HCT116 (cell line): ENCODE data around the gene ZNF521. TPM values are rescaled to one million over a fixed set of nuclear protein-coding genes. Genes with fewer than 3 reads are reported as not detected.

Experiments used
- ATAC-seq: fragments of 200-7000 bp; cut with Tn5 transposase; 2 replicates; pipeline ENCODE4 v1.9.1; 2020; ENCODE audit warnings: mild to moderate bottlenecking, moderate library complexity
- BruUV-seq: library from RNA; stranded (reverse); fragments of 400-500 nt; replicated peaks from 2 replicates; lab custom pipeline; 2021; lab: Mats Ljungman, UMichigan
- CTCF ChIA-PET: fragments of 300-600 bp; sonication (Branson Sonifier 250); formaldehyde crosslinking; loops from one replicate; lab custom pipeline; 2021; ENCODE audit warnings: antibody characterized with exemption; lab: Charles Lee
- POLR2A ChIA-PET: fragments of 300-600, 350-600 bp; sonication (Branson Sonifier 250); formaldehyde crosslinking; loops from one replicate; lab custom pipeline; 2021; ENCODE audit warnings: antibody characterized with exemption; lab: Charles Lee
- RAD21 ChIA-PET, 2 experiments: fragments of 300-600 bp; sonication (Branson Sonifier 250); formaldehyde crosslinking; loops; one replicate each; lab custom pipeline; 2023; ENCODE audit warnings: low total read pairs in 2 of 2; ENCODE audit not compliant: uncharacterized antibody in 2 of 2, unreplicated experiment in 2 of 2, low non-redundant PET in 1 of 2; lab: Charles Lee
- DNase-seq: peaks from one replicate; pipeline ENCODE4 v3.0.0-alpha.2; 2010; ENCODE audit warnings: low read depth, low spot score
- H2AFZ ChIP-seq: fragments of 200-600 bp; shearing (Covaris generic), sonication (generic); 2 replicates; pipeline ENCODE4 v1.6.1; 2017; ENCODE audit warnings: low read depth, mixed run types, mixed read lengths, antibody characterized with exemption, low read length; ENCODE audit not compliant: poor library complexity, severe bottlenecking
- H3K27ac ChIP-seq: 2 replicates; pipeline ENCODE4 v1.5.1; 2012; ENCODE audit warnings: low read depth, low read length
- H3K27me3 ChIP-seq: fragments of 200-600 bp; sonication (generic); 2 replicates; pipeline ENCODE4 v1.6.1; 2016; ENCODE audit warnings: mixed run types, low read length, mixed read lengths; ENCODE audit not compliant: insufficient read depth
- H3K36me3 ChIP-seq, 2 experiments: fragments of 200-500 bp in 1 of 2; fragments of 200-600 bp in 1 of 2; sonication (Bioruptor generic) in 1 of 2; sonication (generic) in 1 of 2; 2 replicates each; pipeline versions ENCODE4 v1.5.1 to v1.6.1; 2014 to 2016; ENCODE audit warnings: low read length in 2 of 2, inconsistent platforms in 1 of 2, mixed read lengths in 1 of 2, mixed run types in 1 of 2; ENCODE audit not compliant: insufficient read depth in 2 of 2, control insufficient read depth in 1 of 2
- H3K4me1 ChIP-seq, 2 experiments: fragments of 200-600 bp in 1 of 2; sonication (generic) in 1 of 2; 2 replicates each; pipeline versions ENCODE4 v1.5.1 to v1.6.1; 2012 to 2017; ENCODE audit warnings: low read length in 2 of 2, inconsistent platforms in 1 of 2, mild to moderate bottlenecking in 1 of 2, mixed read lengths in 1 of 2, mixed run types in 1 of 2, moderate library complexity in 1 of 2; ENCODE audit not compliant: insufficient read depth in 2 of 2, control insufficient read depth in 1 of 2
- H3K4me2 ChIP-seq: fragments of 200-600 bp; sonication (generic); 2 replicates; pipeline ENCODE4 v1.6.1; 2017; ENCODE audit warnings: mixed run types, low read length, mixed read lengths
- H3K4me3 ChIP-seq, 2 experiments: fragments of 200-600 bp in 1 of 2; sonication (generic) in 1 of 2; replicated peaks in 1 of 2; 2 replicates each; pipeline ENCODE4 v1.5.1; 2011 to 2016; ENCODE audit warnings: low read length in 2 of 2, control low read depth in 1 of 2, low read depth in 1 of 2, mild to moderate bottlenecking in 1 of 2, mixed read lengths in 1 of 2, mixed run types in 1 of 2
- H3K79me2 ChIP-seq: fragments of 200-600 bp; sonication (generic); 2 replicates; pipeline ENCODE4 v1.6.1; 2017; ENCODE audit warnings: mild to moderate bottlenecking, mixed run types, low read length, moderate library complexity, mixed read lengths; ENCODE audit not compliant: insufficient read depth
- H3K9ac ChIP-seq: fragments of 200-600 bp; sonication (generic); 2 replicates; pipeline ENCODE4 v1.6.1; 2016; ENCODE audit warnings: low read length, mixed read lengths
- H3K9me2 ChIP-seq: fragments of 200-600 bp; sonication (generic), shearing (Covaris generic); 2 replicates; pipeline ENCODE4 v1.6.1; 2017; ENCODE audit warnings: mixed run types, mild to moderate bottlenecking, moderate library complexity; ENCODE audit not compliant: insufficient read depth
- H3K9me3 ChIP-seq, 2 experiments: fragments of 200-500 bp in 1 of 2; fragments of 200-600 bp in 1 of 2; sonication (Bioruptor generic) in 1 of 2; sonication (generic) in 1 of 2; 2 replicates each; pipeline ENCODE4 v1.6.1; 2014 to 2017; ENCODE audit warnings: low read length in 2 of 2, mixed read lengths in 2 of 2, inconsistent platforms in 1 of 2, low read depth in 1 of 2, mild to moderate bottlenecking in 1 of 2, mixed run types in 1 of 2, moderate library complexity in 1 of 2; ENCODE audit not compliant: control insufficient read depth in 1 of 2, insufficient read depth in 1 of 2
- H4K20me1 ChIP-seq: fragments of 200-600 bp; sonication (generic), shearing (Covaris generic); 2 replicates; pipeline ENCODE4 v1.6.1; 2017; ENCODE audit warnings: mixed run types, mild to moderate bottlenecking, moderate library complexity; ENCODE audit not compliant: insufficient read depth
- ATF3 ChIP-seq: IDR thresholded peaks from 2 replicates; pipeline ENCODE4 v1.6.1; 2012
- CBX3 ChIP-seq: IDR thresholded peaks from 2 replicates; pipeline ENCODE4 v1.6.1; 2012; ENCODE audit warnings: low read depth
- CTCF ChIP-seq, 3 experiments: fragments of 200-600 bp in 1 of 3; sonication (generic) in 1 of 3; IDR thresholded peaks in 2 of 3; conservative IDR thresholded peaks in 1 of 3; 2 replicates each; pipeline ENCODE4 v1.5.1; 2012 to 2017; ENCODE audit warnings: low read depth in 2 of 3, low read length in 2 of 3, antibody characterized with exemption in 1 of 3, borderline replicate concordance in 1 of 3, control low read depth in 1 of 3, mild to moderate bottlenecking in 1 of 3, mixed read lengths in 1 of 3, mixed run types in 1 of 3, moderate library complexity in 1 of 3; ENCODE audit not compliant: insufficient read depth in 1 of 3
- EGR1 ChIP-seq: IDR thresholded peaks from 2 replicates; pipeline ENCODE4 v1.6.1; 2012; ENCODE audit warnings: low read depth
- ELF1 ChIP-seq: IDR thresholded peaks from 2 replicates; pipeline ENCODE4 v1.6.1; 2012; ENCODE audit warnings: low read depth, borderline replicate concordance
- EZH2 ChIP-seq: fragments of 200-600 bp; sonication (generic); IDR thresholded peaks from 2 replicates; pipeline ENCODE4 v1.6.1; 2017; ENCODE audit warnings: antibody characterized with exemption, mixed run types
- EZH2phosphoT487 ChIP-seq: fragments of 200-600 bp; IDR thresholded peaks from 2 replicates; pipeline ENCODE4 v1.6.1; 2018; ENCODE audit warnings: antibody characterized with exemption, borderline replicate concordance
- SP1 ChIP-seq: IDR thresholded peaks from 2 replicates; pipeline ENCODE4 v1.6.1; 2012; ENCODE audit warnings: low read depth
- TCF7L2 ChIP-seq: IDR thresholded peaks from 2 replicates; pipeline ENCODE4 v1.7.0; 2011; ENCODE audit warnings: borderline replicate concordance, inconsistent platforms; ENCODE audit not compliant: insufficient read depth, insufficient read length; ENCODE audit errors: extremely low read depth
- YY1 ChIP-seq: IDR thresholded peaks from 2 replicates; pipeline ENCODE4 v1.6.1; 2011; ENCODE audit warnings: low read length, low read depth, moderate library complexity, mild to moderate bottlenecking; ENCODE audit not compliant: insufficient replicate concordance; ENCODE audit errors: extremely low read depth
- intact Hi-C: fragments of 100-400 bp; cut with micrococcal nuclease; formaldehyde crosslinking; loops from 2 replicates; pipeline ENCODE4 v1.10.0; 2022
- total RNA-seq: library from RNA; stranded (reverse); gene quantifications from one replicate; pipeline ENCODE4 v1.2.1, GENCODE V29; 2021; ENCODE audit not compliant: unreplicated experiment
- TF ChIP-seq, protein P1 (sequence below): IDR thresholded peaks from 2 replicates; pipeline ENCODE4 v1.6.1; 2012; ENCODE audit warnings: low read depth
- TF ChIP-seq, protein P2 (sequence below): IDR thresholded peaks from 2 replicates; pipeline ENCODE4 v1.6.1; 2011; ENCODE audit warnings: mild to moderate bottlenecking, low read length, moderate library complexity; ENCODE audit not compliant: insufficient replicate concordance; ENCODE audit errors: extremely low read depth

ZNF521 gene
- total RNA-seq, 1 experiment from 2014 or later: 0.10 TPM

DNA sequence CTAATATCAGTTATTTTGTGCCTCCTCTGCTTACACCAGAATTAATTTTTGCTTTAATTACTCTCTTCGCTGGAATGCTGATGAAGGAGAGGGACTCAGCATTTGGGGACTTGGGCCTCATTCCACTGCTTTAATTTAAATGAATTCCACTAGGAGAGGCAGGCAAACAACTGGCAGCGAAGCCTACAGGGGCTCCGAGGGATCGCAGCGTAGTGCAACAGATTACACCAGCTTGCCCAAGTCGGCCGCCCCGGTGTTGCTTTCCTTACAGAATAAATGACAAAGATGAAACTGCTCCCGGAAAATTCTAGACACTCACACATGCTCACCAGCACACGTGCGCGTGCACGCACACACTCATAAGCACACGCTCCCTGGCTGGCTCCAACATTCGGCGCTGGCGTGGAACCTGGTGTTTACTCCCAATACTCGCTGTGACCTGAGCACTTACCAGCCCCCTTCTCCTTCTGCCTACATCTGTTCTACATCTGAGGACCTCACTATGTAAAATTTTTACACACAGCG is 175.4 kb downstream of the ZNF521 start:
- no peaks in the 10 kb centered on the region for H3K4me1 ChIP-seq
- no peak overlapping the region for H2AFZ ChIP-seq
- TF ChIP-seq, protein P1, sequence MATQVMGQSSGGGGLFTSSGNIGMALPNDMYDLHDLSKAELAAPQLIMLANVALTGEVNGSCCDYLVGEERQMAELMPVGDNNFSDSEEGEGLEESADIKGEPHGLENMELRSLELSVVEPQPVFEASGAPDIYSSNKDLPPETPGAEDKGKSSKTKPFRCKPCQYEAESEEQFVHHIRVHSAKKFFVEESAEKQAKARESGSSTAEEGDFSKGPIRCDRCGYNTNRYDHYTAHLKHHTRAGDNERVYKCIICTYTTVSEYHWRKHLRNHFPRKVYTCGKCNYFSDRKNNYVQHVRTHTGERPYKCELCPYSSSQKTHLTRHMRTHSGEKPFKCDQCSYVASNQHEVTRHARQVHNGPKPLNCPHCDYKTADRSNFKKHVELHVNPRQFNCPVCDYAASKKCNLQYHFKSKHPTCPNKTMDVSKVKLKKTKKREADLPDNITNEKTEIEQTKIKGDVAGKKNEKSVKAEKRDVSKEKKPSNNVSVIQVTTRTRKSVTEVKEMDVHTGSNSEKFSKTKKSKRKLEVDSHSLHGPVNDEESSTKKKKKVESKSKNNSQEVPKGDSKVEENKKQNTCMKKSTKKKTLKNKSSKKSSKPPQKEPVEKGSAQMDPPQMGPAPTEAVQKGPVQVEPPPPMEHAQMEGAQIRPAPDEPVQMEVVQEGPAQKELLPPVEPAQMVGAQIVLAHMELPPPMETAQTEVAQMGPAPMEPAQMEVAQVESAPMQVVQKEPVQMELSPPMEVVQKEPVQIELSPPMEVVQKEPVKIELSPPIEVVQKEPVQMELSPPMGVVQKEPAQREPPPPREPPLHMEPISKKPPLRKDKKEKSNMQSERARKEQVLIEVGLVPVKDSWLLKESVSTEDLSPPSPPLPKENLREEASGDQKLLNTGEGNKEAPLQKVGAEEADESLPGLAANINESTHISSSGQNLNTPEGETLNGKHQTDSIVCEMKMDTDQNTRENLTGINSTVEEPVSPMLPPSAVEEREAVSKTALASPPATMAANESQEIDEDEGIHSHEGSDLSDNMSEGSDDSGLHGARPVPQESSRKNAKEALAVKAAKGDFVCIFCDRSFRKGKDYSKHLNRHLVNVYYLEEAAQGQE: no peak
- TF ChIP-seq SP1: no peak
- TF ChIP-seq, protein P2, sequence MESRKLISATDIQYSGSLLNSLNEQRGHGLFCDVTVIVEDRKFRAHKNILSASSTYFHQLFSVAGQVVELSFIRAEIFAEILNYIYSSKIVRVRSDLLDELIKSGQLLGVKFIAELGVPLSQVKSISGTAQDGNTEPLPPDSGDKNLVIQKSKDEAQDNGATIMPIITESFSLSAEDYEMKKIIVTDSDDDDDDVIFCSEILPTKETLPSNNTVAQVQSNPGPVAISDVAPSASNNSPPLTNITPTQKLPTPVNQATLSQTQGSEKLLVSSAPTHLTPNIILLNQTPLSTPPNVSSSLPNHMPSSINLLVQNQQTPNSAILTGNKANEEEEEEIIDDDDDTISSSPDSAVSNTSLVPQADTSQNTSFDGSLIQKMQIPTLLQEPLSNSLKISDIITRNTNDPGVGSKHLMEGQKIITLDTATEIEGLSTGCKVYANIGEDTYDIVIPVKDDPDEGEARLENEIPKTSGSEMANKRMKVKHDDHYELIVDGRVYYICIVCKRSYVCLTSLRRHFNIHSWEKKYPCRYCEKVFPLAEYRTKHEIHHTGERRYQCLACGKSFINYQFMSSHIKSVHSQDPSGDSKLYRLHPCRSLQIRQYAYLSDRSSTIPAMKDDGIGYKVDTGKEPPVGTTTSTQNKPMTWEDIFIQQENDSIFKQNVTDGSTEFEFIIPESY: no peak
- no peak for TF ChIP-seq YY1
- TF ChIP-seq ELF1: no peak
- TF ChIP-seq CTCF (IDR thresholded peaks at IDR 0.05 in 2 of 3, conservative IDR thresholded peaks at IDR 0.05 in 1 of 3; ENCODE audit: borderline replicate concordance in 1 of 3, insufficient read depth in 1 of 3, low read depth in 2 of 3, low read length in 2 of 3): no peak
- TF ChIP-seq EZH2phosphoT487: no peak
- no peak for TF ChIP-seq CBX3
- no peak for TF ChIP-seq TCF7L2
- TF ChIP-seq EZH2: no peak
- no peak for TF ChIP-seq EGR1
- TF ChIP-seq ATF3: no peak
- CTCF ChIA-PET: no interaction called here
- RAD21 ChIA-PET: no interaction called here
- H3K27ac ChIP-seq: no peak overlapping the region
- H3K9ac ChIP-seq: no peak overlapping the region
- no peaks in the 10 kb centered on the region for H3K9me2 ChIP-seq
- no peak overlapping the region for H3K4me2 ChIP-seq
- no peak overlapping the region for H3K4me3 ChIP-seq
- POLR2A ChIA-PET: no interaction called here
- ATAC-seq: no peak
- H3K36me3 ChIP-seq: no peaks in the 10 kb centered on the region
- no peak for DNase-seq
- intact Hi-C loops: no loop called here
- H3K27me3 ChIP-seq: peaks cover 12% of the 10 kb centered on the region
- BruUV-seq: no TSS peak
- no peaks in the 10 kb centered on the region; a peak in 1 of 4 replicates for H3K9me3 ChIP-seq
- H4K20me1 ChIP-seq: no peaks in the 10 kb centered on the region
- no peaks in the 10 kb centered on the region for H3K79me2 ChIP-seq
